Measurements from ENCODE around the gene CT47C1.

DNA sequence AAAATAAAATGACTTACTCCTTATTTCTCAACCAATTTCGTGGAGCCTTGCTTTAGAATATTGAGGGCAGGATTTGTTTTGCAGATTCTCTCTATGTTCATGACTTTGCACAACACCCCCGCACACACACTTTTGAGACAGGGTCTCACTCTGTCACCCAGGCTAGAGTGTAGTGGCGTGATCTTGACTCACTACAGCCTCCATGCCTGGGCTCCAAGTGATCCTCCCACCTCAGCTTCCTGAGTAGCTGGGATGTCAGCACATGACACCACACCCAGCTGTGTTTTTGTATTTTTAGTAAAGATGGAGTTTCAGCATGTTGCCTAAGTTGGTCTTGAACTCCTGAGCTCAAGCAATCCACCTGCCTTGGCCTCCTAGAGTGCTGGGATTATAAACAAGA lies 12.0 kb downstream of the CT47C1 start:
- TF ChIP-seq TARDBP (IDR thresholded peaks at IDR 0.05) (no peak), BHLHE40 (IDR thresholded peaks at IDR 0.05; ENCODE audit: borderline replicate concordance) (no peak), LEF1 (IDR thresholded peaks at IDR 0.05; ENCODE audit: borderline replicate concordance) (no peak), FOXK2 (IDR thresholded peaks at IDR 0.05) (no peak), L3MBTL2 (conservative IDR thresholded peaks at IDR 0.05) (no peak), CTBP1 (IDR thresholded peaks at IDR 0.05; ENCODE audit: borderline replicate concordance) (no peak), ELF4 (IDR thresholded peaks at IDR 0.05) (no peak), SP1 (IDR thresholded peaks at IDR 0.05) (no peak), NFRKB (IDR thresholded peaks at IDR 0.05) (no peak), ZNF384 (IDR thresholded peaks at IDR 0.05) (no peak)
- TF ChIP-seq, protein P1, sequence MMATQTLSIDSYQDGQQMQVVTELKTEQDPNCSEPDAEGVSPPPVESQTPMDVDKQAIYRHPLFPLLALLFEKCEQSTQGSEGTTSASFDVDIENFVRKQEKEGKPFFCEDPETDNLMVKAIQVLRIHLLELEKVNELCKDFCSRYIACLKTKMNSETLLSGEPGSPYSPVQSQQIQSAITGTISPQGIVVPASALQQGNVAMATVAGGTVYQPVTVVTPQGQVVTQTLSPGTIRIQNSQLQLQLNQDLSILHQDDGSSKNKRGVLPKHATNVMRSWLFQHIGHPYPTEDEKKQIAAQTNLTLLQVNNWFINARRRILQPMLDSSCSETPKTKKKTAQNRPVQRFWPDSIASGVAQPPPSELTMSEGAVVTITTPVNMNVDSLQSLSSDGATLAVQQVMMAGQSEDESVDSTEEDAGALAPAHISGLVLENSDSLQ (IDR thresholded peaks at IDR 0.05): no peak

Measured in HEK293T (cell line).